ENCODE data around the gene LHFPL6. TPM values are rescaled to one million over a fixed set of nuclear protein-coding genes. Genes with fewer than 3 reads are reported as not detected.
"Not testable (repeated sequence)": the region's sequence is repeated elsewhere in the genome, so short reads cannot be mapped to it uniquely, and the experiment has no call there.

Gene LHFPL6
- total RNA-seq, 1 donor from 2014 or later, result 112 TPM

DNA sequence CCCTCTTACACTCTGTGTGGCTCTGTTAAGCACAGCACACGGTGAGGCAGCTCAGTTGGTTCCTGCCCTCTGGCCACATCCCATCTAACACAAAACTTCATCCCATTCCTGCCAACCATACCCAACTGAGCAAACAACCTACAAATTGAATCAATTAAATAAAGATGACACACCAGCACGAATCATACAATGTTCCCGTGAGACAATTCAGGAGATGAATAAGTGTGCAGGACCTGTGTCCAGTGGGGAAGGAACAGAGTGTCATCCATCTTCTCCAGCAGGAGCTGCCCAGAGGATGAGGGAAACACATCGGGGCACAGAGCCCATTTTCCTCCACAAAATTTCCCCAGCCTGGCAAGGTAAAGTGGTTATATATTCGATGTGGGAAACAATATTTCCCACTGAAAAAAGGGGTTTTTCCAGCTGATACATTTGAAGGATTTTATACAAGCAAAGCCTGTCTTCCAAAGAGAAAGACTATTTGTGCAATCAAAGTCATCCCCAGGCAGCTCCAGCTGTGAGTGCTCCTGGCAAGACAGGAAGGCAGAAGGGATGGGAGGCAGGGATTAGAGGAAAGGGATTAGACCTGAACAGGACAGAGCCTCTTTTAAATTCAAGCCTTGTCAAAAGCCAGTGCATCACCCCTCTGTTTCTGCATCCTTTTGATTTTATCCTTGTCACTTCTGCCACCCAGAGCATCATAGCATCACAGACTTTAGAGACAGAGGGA, 240.2 kb downstream of the LHFPL6 start:
- no peak for DNase-seq (ENCODE audit: low spot score)

DNA sequence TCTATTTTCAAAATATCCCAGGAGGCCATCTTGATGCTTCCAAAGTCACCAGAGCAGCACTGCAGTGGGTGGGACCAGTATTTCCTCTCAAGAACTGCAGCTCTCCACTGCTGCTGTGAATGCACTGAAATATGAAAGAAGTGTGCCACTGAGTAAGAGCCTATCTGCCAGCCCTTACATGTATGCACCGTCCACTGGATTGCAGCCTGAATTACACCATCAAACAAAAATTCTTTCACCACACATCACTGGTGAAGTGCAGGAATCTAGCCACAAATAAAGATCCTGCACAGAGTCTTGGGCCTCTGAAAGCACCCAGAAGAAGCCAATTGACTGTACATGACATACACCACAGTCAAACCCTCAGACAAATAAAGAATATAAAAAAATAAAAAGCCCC, 249.0 kb downstream of the LHFPL6 start:
- no peak for DNase-seq (ENCODE audit: low spot score)

DNA sequence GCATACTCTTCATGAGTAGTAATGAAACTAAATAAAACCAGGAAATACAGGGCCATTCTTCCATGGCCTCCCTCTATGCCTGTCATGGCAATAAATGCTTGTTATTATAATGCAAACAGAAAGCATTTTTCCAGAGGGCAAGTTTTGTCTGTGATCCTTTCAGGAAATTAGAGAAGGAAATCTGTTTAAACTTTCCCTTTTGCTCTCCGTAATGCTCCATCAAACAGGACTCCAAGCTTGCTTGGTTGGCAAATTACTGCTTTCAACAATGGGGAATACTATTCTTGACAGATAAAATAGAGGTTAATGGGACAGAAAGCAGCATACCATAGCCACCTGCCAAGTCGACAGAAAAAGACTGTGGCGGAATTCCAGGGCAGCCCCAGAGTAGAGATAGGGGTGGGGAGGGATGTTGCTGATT, 252.5 kb downstream of the LHFPL6 start:
- DNase-seq (ENCODE audit: low spot score), result no peak

DNA sequence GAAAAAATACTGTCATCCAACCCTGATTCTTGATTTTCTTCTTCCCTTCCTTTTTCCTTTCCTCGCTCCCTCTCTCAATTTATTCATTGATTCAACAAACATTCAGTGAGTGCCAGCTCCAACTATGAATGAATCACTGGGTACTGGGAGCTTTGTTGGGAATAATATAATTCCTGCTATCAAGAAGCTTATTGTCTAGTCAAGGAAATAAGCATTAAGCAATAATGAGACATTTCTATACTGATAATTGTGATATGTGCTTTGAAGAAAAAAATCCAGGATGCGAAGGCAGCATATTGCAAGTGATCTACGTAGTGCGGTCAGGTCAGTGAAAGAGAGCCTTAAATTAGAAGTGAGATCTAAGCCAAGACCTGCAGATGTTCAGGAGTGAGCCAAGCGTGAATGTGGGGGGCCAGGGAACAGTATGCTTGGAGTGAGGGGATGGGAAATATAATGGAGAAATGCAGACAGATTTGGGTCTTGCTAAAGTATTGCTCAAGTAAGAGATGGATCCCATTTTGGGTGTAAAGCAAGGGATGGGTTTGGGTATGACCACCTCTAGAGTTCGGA, 253.5 kb downstream of the LHFPL6 start:
- no peak for DNase-seq (ENCODE audit: low spot score)

DNA sequence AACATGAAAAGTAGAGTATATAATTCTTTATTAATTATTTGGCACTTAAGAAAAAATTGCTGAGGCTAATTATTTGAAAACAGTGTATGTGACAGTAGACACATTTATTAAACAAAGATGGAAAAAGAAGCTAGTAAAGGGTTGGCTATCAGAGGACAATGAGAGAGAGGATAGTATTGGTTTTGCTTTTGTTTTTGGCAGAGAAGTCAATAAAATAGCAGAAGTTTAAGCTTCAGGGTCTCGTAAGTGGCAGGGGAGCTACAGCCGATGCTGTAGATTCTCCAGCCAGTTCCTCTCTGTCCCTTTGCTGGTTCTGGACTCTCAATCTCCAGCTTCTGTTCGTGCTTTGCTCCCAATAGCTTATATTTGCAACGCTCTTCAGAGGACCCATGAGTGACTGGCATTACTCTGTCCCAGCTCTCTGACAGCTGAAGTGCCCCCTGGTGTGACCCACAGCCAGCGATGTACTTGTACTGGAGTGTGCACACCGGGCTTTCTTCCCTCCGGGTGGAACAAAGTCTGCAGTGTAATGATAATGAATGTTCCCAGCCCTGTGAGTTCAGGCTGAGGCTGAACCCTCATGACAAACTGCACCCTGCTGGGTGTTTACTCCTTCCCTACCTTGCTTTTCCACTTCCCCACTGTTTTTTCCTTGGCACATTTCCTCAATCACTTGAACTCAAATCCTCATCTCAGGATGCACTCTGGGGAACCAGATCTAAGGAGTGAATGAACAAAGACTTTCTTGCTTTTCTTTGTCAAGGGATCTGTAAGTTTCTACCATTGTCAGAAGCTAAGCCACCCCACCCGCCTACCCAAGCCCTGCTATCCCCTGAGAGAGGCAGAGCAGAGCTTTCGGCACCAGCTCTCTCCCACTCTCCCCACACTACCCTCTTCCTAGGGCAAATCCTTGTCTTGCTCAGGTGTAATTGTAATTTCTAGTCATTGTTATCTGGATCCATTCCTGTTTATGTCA, 254.8 kb downstream of the LHFPL6 start:
- no peak for DNase-seq (ENCODE audit: low spot score)

DNA sequence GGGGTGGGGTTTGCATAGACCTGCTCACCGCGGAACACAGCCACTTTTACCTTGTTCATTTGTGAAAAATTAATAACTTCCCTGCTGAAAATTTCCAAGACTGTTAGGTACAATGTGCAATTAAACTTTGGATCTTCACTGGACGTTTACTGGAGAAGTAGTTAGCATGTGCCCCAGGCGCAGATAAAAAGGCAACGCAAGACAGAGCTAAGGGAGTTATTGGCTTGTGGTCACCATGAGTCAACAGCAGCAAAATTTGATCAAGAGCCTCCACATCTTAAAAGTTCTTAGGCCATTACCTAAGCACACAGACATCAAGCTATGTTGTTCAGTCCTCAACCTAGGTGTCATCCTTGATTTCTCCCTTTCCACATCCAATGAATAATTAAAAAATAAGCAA, 257.0 kb downstream of the LHFPL6 start:
- DNase-seq (ENCODE audit: low spot score), result no peak

DNA sequence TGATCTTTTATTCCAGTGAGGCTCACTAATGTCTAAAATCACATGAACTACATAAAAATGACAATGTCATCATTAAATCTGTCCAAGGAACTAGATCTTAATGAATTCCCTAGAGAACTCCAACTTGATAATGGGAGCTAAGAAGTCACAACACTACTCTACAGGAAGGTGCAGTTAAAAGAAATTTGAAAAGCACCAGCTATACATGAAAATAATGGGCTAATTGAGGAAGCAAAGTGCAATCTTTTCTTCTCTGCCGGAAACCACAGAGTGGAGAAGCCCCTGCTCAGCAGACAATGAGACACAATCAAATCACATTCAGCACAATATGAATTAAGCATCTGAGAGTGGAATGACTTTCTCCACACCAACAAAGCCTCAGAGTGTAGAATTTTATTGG, 261.7 kb downstream of the LHFPL6 start:
- no peak for DNase-seq (ENCODE audit: low spot score)

DNA sequence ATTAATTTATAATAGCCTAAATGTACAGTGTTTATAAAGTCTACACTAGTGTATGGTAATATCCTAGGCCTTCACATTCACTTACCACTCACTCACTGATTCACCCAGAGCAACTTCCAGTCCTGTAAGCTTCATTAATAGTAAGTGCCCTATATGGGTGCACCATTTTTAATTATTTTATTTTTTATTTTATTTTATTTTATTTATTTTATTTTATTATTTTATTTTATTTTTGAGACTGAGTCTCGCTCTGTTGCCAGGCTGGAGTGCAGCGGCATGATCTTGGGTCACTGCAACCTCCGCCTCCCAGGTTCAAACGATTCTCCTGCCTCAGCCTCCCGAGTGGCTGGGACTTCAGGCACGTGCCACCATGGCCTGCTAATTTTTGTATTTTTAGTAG, 264.9 kb downstream of the LHFPL6 start:
- DNase-seq (ENCODE audit: low spot score), result not testable (repeated sequence)

DNA sequence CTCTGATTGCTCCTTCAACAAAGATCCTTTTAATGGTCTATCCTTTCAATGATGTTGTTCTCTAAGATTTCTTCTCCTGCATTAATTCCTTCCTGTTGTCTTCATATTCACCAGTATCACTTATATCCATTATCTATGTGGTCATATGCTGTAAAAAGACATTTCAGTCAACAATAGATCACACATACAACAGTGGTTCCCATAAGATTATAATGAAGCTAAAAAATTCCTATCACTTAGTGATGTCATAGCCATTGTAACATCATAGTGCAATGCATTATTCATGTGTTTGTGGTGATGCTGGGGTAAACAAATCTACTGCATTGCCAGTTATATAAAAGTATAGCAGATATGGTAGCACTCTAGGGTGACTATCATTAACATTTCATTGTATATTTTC, 266.1 kb downstream of the LHFPL6 start:
- DNase-seq (ENCODE audit: low spot score), result no peak

DNA sequence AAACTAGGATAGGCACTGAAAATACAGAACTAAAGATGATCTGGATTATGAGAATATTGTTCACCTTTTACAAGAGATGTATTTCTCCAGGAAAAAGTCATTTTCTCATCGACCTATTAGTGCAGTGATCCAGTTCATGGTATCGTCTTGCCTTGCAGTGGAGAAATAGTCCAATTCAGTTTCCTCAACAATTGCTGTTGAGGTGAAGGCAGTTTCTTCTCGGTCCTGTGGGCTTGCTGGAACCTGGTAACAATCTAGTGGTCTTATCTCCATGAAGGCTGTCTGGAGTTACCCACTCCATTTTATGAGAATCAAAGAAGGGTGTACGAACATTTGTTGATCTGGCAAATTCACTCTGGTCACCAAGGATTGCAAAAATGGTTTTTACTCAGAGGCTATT, 266.8 kb downstream of the LHFPL6 start:
- no peak for DNase-seq (ENCODE audit: low spot score)

DNA sequence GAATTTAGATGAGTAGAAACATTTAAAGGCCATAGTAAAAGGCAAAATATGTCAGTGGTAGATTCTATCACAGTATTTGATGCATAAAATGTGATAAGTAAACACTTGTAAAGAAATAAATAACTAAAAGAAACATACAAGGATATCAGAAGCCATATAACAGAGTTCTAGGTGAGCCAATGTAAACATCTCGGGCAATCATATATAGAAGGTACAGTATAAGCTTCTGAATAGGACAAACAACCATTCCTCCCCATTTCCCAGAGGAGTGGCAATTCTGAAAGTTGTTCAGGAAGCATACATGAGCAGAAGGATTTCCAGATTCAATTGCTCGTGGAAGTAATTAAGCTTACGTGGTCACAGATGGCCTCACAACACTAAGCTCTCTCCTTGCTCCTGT, 267.3 kb downstream of the LHFPL6 start:
- DNase-seq (ENCODE audit: low spot score), result no peak

DNA sequence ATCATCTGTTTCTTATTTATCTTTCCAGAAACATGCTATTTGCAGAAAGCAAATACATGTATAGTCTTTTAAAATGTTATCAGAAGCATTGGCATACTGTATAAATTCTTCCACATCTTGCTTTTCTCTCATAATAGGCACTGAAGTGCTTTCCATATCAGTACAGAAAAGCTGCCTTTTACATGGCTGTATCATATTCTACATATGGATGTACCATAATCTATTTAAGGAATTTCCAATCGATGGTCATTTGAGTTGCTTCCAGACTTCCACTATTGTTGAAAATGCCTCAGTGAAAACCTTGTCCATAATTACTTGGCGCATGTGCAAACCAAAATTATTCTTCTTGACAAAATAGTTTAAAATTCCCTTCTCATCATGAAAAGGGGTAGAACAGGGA, 272.5 kb downstream of the LHFPL6 start:
- no peak for DNase-seq (ENCODE audit: low spot score)

DNA sequence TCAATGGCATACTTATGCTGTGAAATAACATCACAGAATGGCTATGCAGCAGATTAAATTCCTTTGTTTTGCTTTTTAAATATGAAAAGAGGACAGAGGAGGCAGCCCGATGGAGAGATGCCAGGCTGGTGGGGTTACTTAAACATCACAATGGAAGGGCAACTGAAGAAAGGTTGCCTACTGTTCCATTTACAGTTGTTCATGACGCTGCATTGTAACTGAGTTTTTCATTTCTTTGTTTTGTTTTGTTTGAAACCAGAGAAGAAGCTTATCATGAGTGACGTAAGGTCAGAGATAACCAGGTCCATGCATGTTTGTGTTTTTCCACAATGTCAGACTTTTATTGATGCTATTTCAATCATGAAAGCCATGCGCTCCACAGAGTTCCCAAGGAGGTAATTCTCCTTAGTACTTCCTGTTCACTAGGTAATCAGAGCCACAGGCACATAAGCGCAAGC, 273.8 kb downstream of the LHFPL6 start:
- no peak for DNase-seq (ENCODE audit: low spot score)

DNA sequence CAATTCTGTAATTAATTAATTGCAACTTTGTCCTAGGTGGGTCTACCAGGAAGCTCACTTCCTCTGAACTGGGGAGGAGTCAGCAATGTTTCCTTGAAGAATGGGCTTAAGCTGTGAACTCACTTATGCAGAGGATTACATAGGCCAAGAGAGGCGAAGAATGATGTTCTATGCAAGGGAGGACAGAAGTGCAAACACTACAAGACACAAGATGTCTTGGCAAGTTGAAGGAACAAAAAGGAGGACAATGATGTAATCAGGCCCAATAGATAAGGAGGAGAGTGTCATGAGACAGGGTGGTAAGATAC, 275.9 kb downstream of the LHFPL6 start:
- DNase-seq (ENCODE audit: low spot score), result no peak

DNA sequence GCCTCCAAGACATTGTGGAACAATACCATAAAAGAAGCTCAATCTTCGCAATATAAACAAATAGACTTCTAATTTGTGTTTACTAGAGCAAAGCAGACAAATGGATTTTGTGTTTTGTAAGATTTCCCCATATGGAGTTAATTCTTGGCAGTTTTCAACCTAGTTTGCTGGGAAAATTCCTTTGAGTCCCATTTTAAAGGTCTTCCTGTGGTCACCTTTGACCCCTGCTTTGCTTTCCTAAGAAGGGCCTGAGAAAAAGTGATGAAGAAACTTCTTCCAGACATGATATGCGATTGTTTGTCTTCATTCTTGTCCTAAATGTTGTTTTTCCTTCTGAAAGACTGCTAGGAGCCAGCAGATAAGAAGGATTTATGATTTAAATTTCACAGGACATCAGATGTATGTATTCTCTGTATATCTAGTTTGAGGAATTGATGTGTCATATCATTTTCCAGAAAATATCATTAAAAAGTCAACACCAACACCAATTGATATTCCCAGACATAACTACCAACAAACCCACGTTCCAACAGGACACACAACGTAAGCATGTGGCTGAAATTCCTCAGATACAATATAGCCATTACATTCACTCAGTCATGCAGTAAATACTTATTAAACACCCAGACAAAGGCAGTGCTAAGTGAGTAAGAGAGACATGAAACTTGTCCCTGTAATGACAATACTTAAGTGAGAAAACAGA, 276.4 kb downstream of the LHFPL6 start:
- DNase-seq (ENCODE audit: low spot score), result no peak

DNA sequence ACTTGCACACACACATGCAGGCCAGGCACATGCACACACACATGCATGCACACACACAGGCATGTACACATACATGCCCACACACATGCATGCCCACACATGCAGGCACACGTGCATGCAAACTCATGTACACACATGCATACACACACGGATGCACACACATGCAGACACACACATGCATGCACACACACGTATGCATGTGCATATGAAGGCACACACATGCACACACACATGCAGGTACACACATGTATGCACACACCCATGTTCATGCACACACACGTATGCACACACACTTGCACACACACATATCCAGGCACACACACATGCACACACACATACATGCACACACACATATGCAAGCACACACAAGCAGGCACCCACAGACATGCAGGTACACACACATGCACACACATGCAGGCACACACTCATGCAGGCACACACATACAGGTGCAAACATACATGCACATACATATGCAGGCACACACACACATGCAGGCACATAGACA, 278.1 kb downstream of the LHFPL6 start:
- DNase-seq (ENCODE audit: low spot score), result no peak

DNA sequence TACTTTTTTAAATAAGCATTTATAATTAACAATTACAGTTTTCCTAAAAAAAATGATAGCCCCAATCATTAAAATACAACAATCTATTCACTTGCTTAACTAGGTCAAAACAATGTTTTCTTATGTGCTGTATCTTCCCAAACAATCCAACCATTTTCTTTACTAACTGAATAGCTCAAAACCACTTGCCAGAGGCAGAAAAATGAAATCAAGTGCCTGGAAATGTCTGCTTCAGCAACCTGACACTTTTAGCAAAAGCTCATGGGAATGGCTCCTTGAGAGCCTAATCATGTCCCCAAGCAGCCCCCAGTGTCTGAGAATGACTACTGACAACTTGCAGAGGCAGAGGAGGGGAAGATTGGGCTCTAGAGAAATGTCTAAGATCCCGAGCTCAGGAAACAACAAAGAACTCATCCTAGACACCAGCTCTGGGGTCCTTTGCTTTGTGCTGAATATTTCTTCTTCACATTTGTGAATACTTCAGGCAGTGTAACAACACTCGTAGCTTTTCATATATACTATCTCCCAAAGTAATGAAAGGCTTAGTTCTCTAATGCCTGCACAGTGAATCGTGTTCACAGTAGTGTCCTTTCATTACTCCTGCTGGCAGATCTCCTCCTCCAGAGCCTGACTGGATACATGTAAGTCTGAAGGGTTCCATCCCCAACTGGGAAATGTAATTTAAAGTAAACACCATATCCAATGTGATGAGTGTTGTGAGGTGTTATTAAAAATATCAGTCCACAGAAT, 280.0 kb downstream of the LHFPL6 start:
- DNase-seq (ENCODE audit: low spot score), result no peak

DNA sequence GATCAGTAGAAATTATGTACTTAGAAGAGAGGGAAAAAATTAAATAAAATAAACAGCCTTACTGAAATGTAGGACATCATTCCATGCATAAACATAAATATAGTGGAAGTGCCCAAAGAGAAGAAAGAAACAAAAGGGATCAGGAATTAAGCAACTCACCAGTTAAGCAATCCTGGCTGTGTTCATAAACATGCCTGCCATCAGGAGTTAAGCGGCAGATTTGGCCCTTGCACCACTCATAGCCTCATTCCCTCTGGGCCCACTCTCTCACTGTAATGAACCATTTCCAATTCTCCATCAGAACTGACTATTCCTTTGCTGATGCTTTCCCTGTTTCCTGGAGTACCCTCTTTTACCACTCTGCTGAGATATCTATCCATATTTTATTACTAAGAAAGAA, 281.4 kb downstream of the LHFPL6 start:
- DNase-seq (ENCODE audit: low spot score), result no peak

DNA sequence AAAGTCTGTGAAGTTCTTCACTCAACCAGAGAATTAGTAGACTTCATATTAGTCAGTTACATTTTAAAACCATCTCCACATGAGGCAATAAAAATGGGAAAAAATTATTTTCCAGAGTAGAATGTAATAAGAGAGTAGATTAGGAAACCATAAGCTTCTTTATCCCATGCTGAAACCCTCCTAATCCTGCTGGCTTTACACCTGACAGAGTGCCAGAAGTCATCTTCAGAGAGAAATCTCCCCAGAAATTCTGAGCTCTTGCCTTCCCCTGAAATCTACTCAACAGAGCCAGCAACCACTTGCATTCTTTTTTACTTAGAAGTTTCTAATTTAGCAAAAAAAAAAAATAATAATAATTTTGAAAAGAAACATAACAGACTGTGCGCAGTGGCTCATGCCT, 284.8 kb downstream of the LHFPL6 start:
- DNase-seq (ENCODE audit: low spot score), result no peak

DNA sequence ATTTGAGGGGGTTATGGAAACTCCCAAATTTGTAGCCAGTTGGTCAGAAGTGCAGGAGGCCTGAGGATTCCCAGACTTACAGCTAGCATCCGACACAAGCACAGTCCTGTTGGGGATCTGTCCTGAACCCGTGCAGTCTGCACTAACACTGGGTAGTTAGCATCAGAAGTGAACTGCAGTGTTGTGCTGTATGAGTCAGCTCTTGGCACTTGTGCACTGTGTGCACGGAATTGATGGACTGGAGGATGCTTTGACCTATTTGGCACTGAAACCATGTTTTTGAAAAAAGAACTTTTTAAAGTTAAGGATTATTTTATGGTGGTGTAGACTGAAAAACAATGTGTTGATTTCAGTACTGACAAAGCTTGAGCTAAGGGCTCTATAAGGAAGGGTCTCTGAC, 285.7 kb downstream of the LHFPL6 start:
- no peak for DNase-seq (ENCODE audit: low spot score)

DNA sequence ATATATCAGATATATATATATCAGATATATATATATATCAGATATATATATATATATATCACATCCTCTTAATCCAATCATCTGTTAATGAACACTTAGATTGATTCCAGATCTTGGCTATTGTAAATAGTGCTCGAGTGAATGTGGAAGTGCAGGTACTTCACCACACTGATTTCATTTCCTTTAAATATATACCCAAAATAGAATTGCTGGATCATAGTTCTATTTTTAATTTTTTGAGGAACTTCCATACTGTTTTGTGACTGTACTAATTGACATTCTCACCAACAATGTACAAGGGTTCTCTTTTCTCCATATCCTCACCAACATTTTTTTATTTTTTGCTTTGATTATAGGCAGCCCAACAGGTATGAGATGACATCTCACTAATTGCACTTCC, 287.2 kb downstream of the LHFPL6 start:
- no peak for DNase-seq (ENCODE audit: low spot score)
